Measurements from ENCODE around the gene ROPN1L. TPM values are rescaled to one million over a fixed set of nuclear protein-coding genes. Genes with fewer than 3 reads are reported as not detected.

The ROPN1L gene
- total RNA-seq, 1 donor from 2014 or later: not detected

GRCh38 chr5:10454591-10455276 is 13.1 kb downstream of the ROPN1L start:
- DNase-seq (ENCODE audit: low spot score): no peak
- H3K4me2 ChIP-seq: peak overlapping the region; percentile 63
- H3K36me3 ChIP-seq: no peaks in the 10 kb centered on the region
- H3K27me3 Mint-ChIP-seq (ENCODE audit: insufficient read depth, low read depth): no peaks in the 10 kb centered on the region
- no peaks in the 10 kb centered on the region for H3K9me3 Mint-ChIP-seq
- peaks cover 17% of the 10 kb centered on the region for H3K4me1 ChIP-seq
- H2AFZ ChIP-seq (replicated peaks): no peak overlapping the region
- H3K27ac Mint-ChIP-seq: no peak overlapping the region
- peaks cover 32% of the 10 kb centered on the region for H3K4me1 Mint-ChIP-seq
- no peak overlapping the region for H3K9ac ChIP-seq
- H3K4me3 Mint-ChIP-seq: no peak overlapping the region
- no peak overlapping the region for H3K27ac ChIP-seq
- H4K20me1 ChIP-seq (ENCODE audit: low read depth): no peaks in the 10 kb centered on the region
- TF ChIP-seq, protein P1, sequence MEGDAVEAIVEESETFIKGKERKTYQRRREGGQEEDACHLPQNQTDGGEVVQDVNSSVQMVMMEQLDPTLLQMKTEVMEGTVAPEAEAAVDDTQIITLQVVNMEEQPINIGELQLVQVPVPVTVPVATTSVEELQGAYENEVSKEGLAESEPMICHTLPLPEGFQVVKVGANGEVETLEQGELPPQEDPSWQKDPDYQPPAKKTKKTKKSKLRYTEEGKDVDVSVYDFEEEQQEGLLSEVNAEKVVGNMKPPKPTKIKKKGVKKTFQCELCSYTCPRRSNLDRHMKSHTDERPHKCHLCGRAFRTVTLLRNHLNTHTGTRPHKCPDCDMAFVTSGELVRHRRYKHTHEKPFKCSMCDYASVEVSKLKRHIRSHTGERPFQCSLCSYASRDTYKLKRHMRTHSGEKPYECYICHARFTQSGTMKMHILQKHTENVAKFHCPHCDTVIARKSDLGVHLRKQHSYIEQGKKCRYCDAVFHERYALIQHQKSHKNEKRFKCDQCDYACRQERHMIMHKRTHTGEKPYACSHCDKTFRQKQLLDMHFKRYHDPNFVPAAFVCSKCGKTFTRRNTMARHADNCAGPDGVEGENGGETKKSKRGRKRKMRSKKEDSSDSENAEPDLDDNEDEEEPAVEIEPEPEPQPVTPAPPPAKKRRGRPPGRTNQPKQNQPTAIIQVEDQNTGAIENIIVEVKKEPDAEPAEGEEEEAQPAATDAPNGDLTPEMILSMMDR (IDR thresholded peaks at IDR 0.05): no peak
- TF ChIP-seq EZH2 (IDR thresholded peaks at IDR 0.05) (no peak), EZH2phosphoT487 (IDR thresholded peaks at IDR 0.05) (no peak)
- no peaks in the 10 kb centered on the region for H3K9me3 ChIP-seq (ENCODE audit: low read depth)
- peaks cover 13% of the 10 kb centered on the region for H3F3A ChIP-seq (ENCODE audit: low read depth)
- H3K36me3 Mint-ChIP-seq: no peaks in the 10 kb centered on the region
- H3K27me3 ChIP-seq: no peaks in the 10 kb centered on the region
- no peaks in the 10 kb centered on the region for H3K79me2 ChIP-seq (ENCODE audit: low read depth)
- no peak overlapping the region for H3K4me3 ChIP-seq

GRCh38 chr5:10455277-10455670 is 13.6 kb downstream of the ROPN1L start:
- H3F3A ChIP-seq (ENCODE audit: low read depth): peaks cover 13% of the 10 kb centered on the region
- peak overlapping the region; percentile 63 for H3K4me2 ChIP-seq
- H3K27me3 ChIP-seq: no peaks in the 10 kb centered on the region
- H3K27ac Mint-ChIP-seq: no peak overlapping the region
- H3K36me3 ChIP-seq: no peaks in the 10 kb centered on the region
- H4K20me1 ChIP-seq (ENCODE audit: low read depth): no peaks in the 10 kb centered on the region
- no peak overlapping the region for H3K4me3 ChIP-seq
- no peak overlapping the region for H3K27ac ChIP-seq
- H3K4me3 Mint-ChIP-seq: peak overlapping the region; percentile 69
- H3K4me1 Mint-ChIP-seq: peaks cover 32% of the 10 kb centered on the region
- TF ChIP-seq, protein P1 (IDR thresholded peaks at IDR 0.05): no peak
- TF ChIP-seq EZH2 (IDR thresholded peaks at IDR 0.05) (no peak), EZH2phosphoT487 (IDR thresholded peaks at IDR 0.05) (no peak)
- no peak overlapping the region for H2AFZ ChIP-seq (replicated peaks)
- H3K9me3 Mint-ChIP-seq: no peaks in the 10 kb centered on the region
- DNase-seq (ENCODE audit: low spot score): peak; percentile 63
- H3K9me3 ChIP-seq (ENCODE audit: low read depth): no peaks in the 10 kb centered on the region
- no peak overlapping the region for H3K9ac ChIP-seq
- no peaks in the 10 kb centered on the region for H3K36me3 Mint-ChIP-seq
- H3K79me2 ChIP-seq (ENCODE audit: low read depth): no peaks in the 10 kb centered on the region
- H3K27me3 Mint-ChIP-seq (ENCODE audit: insufficient read depth, low read depth): no peaks in the 10 kb centered on the region
- H3K4me1 ChIP-seq: peaks cover 17% of the 10 kb centered on the region

DNA sequence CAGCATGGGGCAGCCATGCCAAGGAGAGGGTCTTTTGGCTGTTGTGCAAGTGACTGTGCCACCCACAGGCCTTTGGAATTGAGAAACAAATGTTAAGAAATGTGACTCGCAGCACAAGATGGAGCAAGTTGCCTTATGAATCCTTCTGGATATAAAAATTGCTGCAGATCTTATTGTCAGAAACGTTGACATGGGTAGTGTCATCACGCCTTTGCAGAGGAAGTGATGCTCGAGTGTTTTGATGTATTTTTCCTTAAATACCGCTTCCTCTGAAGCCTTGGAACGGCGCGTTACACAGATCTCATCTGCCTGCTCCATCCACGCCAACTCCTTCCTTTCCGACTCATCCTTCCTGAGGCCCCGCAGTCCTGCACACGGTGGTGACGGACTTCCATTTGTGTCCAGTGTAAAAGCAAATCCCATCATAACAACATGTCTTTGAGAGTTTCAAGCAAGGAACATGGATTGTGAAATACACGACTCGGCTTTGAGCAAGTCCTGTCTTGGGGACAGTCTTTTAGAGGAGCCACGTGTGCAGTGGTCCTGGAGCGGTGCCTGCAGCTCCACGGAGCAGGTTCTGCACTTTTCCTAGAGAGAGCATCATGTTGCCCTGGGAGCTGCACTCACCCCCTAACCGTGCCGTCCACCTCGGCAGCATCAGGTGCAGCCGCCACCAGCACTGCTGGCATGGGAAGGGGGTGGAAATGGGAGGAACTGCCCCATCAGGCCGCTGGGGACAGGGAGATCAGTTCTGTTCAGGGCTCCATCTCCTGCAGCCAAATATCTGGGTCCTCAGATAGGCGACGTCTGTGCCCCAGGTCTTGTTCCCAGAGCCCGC is 15.1 kb downstream of the ROPN1L start:
- Histone ChIP-seq H3K27me3 (no peaks in the 10 kb centered on the region), H3K4me3 (no peak overlapping the region), H3K9ac (no peak overlapping the region), H3K27ac (no peak overlapping the region), H3K9me3 (ENCODE audit: low read depth) (no peaks in the 10 kb centered on the region), H3K79me2 (ENCODE audit: low read depth) (no peaks in the 10 kb centered on the region), H3K4me1 (peaks cover 17% of the 10 kb centered on the region), H4K20me1 (ENCODE audit: low read depth) (no peaks in the 10 kb centered on the region), H3K36me3 (no peaks in the 10 kb centered on the region), H3K4me2 (no peak overlapping the region), H2AFZ (replicated peaks) (peak overlapping the region; percentile 65), H3F3A (ENCODE audit: low read depth) (peaks cover 13% of the 10 kb centered on the region)
- TF ChIP-seq, protein P1 (IDR thresholded peaks at IDR 0.05): no peak
- TF ChIP-seq EZH2phosphoT487 (IDR thresholded peaks at IDR 0.05) (no peak), EZH2 (IDR thresholded peaks at IDR 0.05) (no peak)
- H3K9me3 Mint-ChIP-seq: no peaks in the 10 kb centered on the region
- no peak overlapping the region for H3K4me3 Mint-ChIP-seq
- H3K27ac Mint-ChIP-seq: no peak overlapping the region
- no peaks in the 10 kb centered on the region for H3K36me3 Mint-ChIP-seq
- peaks cover 32% of the 10 kb centered on the region for H3K4me1 Mint-ChIP-seq
- peaks cover 3% of the 10 kb centered on the region for H3K27me3 Mint-ChIP-seq (ENCODE audit: insufficient read depth, low read depth)
- no peak for DNase-seq (ENCODE audit: low spot score)

All from neural progenitor cell (in vitro differentiated cells).